H1 (cell line): ENCODE data around the gene FGF3. TPM values are rescaled to one million over a fixed set of nuclear protein-coding genes. Genes with fewer than 3 reads are reported as not detected.

Experiments used
- CTCF ChIA-PET: fragments of 300-600 bp; sonication (Branson Sonifier 250); formaldehyde crosslinking; loops from one replicate; lab custom pipeline; 2021; ENCODE audit not compliant: partially characterized antibody; lab: Charles Lee
- POLR2A ChIA-PET: fragments of 300-600 bp; sonication (Branson Sonifier 250); formaldehyde crosslinking; loops from one replicate; lab custom pipeline; 2021; ENCODE audit warnings: inconsistent platforms; ENCODE audit not compliant: partially characterized antibody; lab: Charles Lee
- DNase-seq, 2 experiments: peaks; one replicate each; pipeline versions ENCODE4 v3.0.0 to v3.0.0-alpha.2; 2010 to 2022; ENCODE audit warnings: low spot score in 2 of 2, low read depth in 1 of 2, mixed read lengths in 1 of 2
- FAIRE-seq: peaks from 2 replicates; lab custom pipeline; 2011; peaks lifted over from hg19 to GRCh38; lab: Jason Lieb, UNC
- H2AFZ ChIP-seq: 2 replicates; pipeline ENCODE4 v1.8.1; 2012; ENCODE audit warnings: low read length, inconsistent platforms
- H2AK5ac ChIP-seq: 2 replicates; pipeline ENCODE4 v1.6.1; 2013; ENCODE audit warnings: low read depth, low read length
- H2BK120ac ChIP-seq: replicated peaks from 2 replicates; pipeline ENCODE3; 2013; ENCODE audit warnings: low read depth, low read length, inconsistent platforms
- H2BK12ac ChIP-seq: 2 replicates; pipeline ENCODE4 v1.6.1; 2013; ENCODE audit warnings: low read depth, low read length
- H2BK15ac ChIP-seq: 2 replicates; pipeline ENCODE4 v1.6.1; 2013; ENCODE audit warnings: low read length
- H2BK20ac ChIP-seq: 2 replicates; pipeline ENCODE4 v1.6.1; 2013; ENCODE audit warnings: low read length
- H2BK5ac ChIP-seq: 2 replicates; pipeline ENCODE4 v1.6.1; 2013; ENCODE audit warnings: low read depth, low read length
- H3K14ac ChIP-seq: 2 replicates; pipeline ENCODE4 v1.6.1; 2013; ENCODE audit warnings: inconsistent platforms; ENCODE audit not compliant: insufficient read length
- H3K18ac ChIP-seq: 2 replicates; pipeline ENCODE4 v1.6.1; 2013; ENCODE audit warnings: low read length; ENCODE audit errors: extremely low read depth
- H3K23ac ChIP-seq: 2 replicates; pipeline ENCODE4 v1.6.1; 2013; ENCODE audit warnings: inconsistent platforms; ENCODE audit not compliant: insufficient read length
- H3K23me2 ChIP-seq: 2 replicates; pipeline ENCODE4 v1.6.1; 2013; ENCODE audit warnings: low read depth, low read length
- H3K27ac ChIP-seq: 2 replicates; pipeline ENCODE4 v1.6.1; 2011; ENCODE audit warnings: low read depth, low read length, inconsistent platforms
- H3K27me3 ChIP-seq, 4 experiments: replicated peaks in 1 of 4; 1 replicate in 1 of 4; 2 replicates in 3 of 4; pipeline versions ENCODE4 v1.6.1 to v1.8.1; 2011 to 2013; ENCODE audit warnings: low read length in 3 of 4, mild to moderate bottlenecking in 3 of 4, inconsistent platforms in 2 of 4, mixed read lengths in 2 of 4, moderate library complexity in 1 of 4; ENCODE audit not compliant: control insufficient read depth in 3 of 4, insufficient read depth in 3 of 4; ENCODE audit errors: extremely low read depth in 1 of 4
- H3K36me3 ChIP-seq, 4 experiments: 2 replicates each; pipeline versions ENCODE4 v1.6.1 to v1.8.1; 2011 to 2013; ENCODE audit warnings: mild to moderate bottlenecking in 4 of 4, low read length in 3 of 4, moderate library complexity in 2 of 4, control low read depth in 1 of 4, inconsistent platforms in 1 of 4; ENCODE audit not compliant: insufficient read depth in 4 of 4, control insufficient read depth in 2 of 4
- H3K4ac ChIP-seq: replicated peaks from 2 replicates; pipeline ENCODE3; 2013; ENCODE audit warnings: low read length, low read depth, mixed read lengths, inconsistent platforms; ENCODE audit not compliant: insufficient read length
- H3K4me1 ChIP-seq, 4 experiments: replicated peaks in 1 of 4; 1 replicate in 1 of 4; 2 replicates in 3 of 4; pipeline versions ENCODE4 v1.6.1 to v1.8.1; 2011 to 2013; ENCODE audit warnings: low read length in 3 of 4, inconsistent platforms in 2 of 4, mixed read lengths in 1 of 4; ENCODE audit not compliant: insufficient read depth in 4 of 4, control insufficient read depth in 3 of 4
- H3K4me2 ChIP-seq, 2 experiments: 2 replicates each; pipeline versions ENCODE4 v1.6.1 to v1.8.1; 2011 to 2013; ENCODE audit warnings: low read depth in 2 of 2, low read length in 2 of 2, control low read depth in 1 of 2, inconsistent platforms in 1 of 2, mild to moderate bottlenecking in 1 of 2; ENCODE audit not compliant: insufficient read depth in 1 of 2
- H3K4me3 ChIP-seq, 4 experiments: fragments of 200-600, 300-600 bp in 1 of 4; sonication (generic), shearing (Covaris generic), sonication (Bioruptor Twin) in 1 of 4; 2 replicates each; pipeline versions ENCODE4 v1.5.1 to v1.8.1; 2011 to 2016; ENCODE audit warnings: low read length in 4 of 4, low read depth in 3 of 4, control low read depth in 2 of 4, inconsistent platforms in 2 of 4, mild to moderate bottlenecking in 2 of 4, mixed read lengths in 1 of 4, moderate library complexity in 1 of 4; ENCODE audit not compliant: insufficient read depth in 2 of 4; ENCODE audit errors: extremely low read depth in 1 of 4
- H3K56ac ChIP-seq: replicated peaks from 2 replicates; pipeline ENCODE3; 2013; ENCODE audit warnings: low read depth, mild to moderate bottlenecking, mixed read lengths, low read length, inconsistent platforms; ENCODE audit not compliant: insufficient read length
- H3K79me1 ChIP-seq: 2 replicates; pipeline ENCODE4 v1.6.1; 2013; ENCODE audit warnings: low read depth, low read length, control low read depth
- H3K79me2 ChIP-seq, 2 experiments: 2 replicates each; pipeline versions ENCODE4 v1.6.1 to v1.8.1; 2012 to 2013; ENCODE audit warnings: low read length in 2 of 2, mild to moderate bottlenecking in 2 of 2, inconsistent platforms in 1 of 2; ENCODE audit not compliant: insufficient read depth in 2 of 2, control insufficient read depth in 1 of 2
- H3K9ac ChIP-seq, 4 experiments: replicated peaks in 1 of 4; 1 replicate in 1 of 4; 2 replicates in 3 of 4; pipeline versions ENCODE4 v1.6.1 to v1.8.1; 2011 to 2013; ENCODE audit warnings: low read depth in 3 of 4, low read length in 3 of 4, control low read depth in 2 of 4, mild to moderate bottlenecking in 2 of 4, moderate library complexity in 2 of 4, inconsistent platforms in 1 of 4; ENCODE audit errors: extremely low read depth in 1 of 4
- H3K9me3 ChIP-seq, 2 experiments: 2 replicates each; pipeline versions ENCODE4 v1.6.1 to v1.8.1; 2012 to 2013; ENCODE audit warnings: mild to moderate bottlenecking in 2 of 2, moderate library complexity in 2 of 2, control low read depth in 1 of 2, inconsistent platforms in 1 of 2, low read depth in 1 of 2, low read length in 1 of 2, mixed read lengths in 1 of 2; ENCODE audit not compliant: insufficient read depth in 2 of 2
- H4K20me1 ChIP-seq, 2 experiments: replicated peaks in 1 of 2; 2 replicates each; pipeline versions ENCODE3 to v1.8.1; 2011 to 2013; ENCODE audit warnings: inconsistent platforms in 2 of 2, low read length in 2 of 2, mild to moderate bottlenecking in 1 of 2; ENCODE audit not compliant: insufficient read depth in 2 of 2, control insufficient read depth in 1 of 2
- H4K5ac ChIP-seq: 2 replicates; pipeline ENCODE4 v1.6.1; 2013; ENCODE audit warnings: low read length, low read depth, mixed read lengths, inconsistent platforms; ENCODE audit not compliant: insufficient read length
- H4K8ac ChIP-seq: 2 replicates; pipeline ENCODE4 v1.8.0; 2013; ENCODE audit warnings: mild to moderate bottlenecking, moderate library complexity, low read length, inconsistent platforms; ENCODE audit not compliant: insufficient read depth; ENCODE audit errors: extremely low read depth
- H4K91ac ChIP-seq: replicated peaks from 2 replicates; pipeline ENCODE3; 2013; ENCODE audit warnings: low read length, mixed read lengths, inconsistent platforms; ENCODE audit not compliant: insufficient read length
- BACH1 ChIP-seq: IDR thresholded peaks from 2 replicates; pipeline ENCODE4 v1.6.1; 2012; ENCODE audit warnings: low read length, improper control_type of control experiment
- BCL11A ChIP-seq, 2 experiments: IDR thresholded peaks; one replicate each; pipeline ENCODE4 v1.6.1; 2011; ENCODE audit warnings: low read depth in 2 of 2, low read length in 2 of 2, mild to moderate bottlenecking in 2 of 2
- CBX5 ChIP-seq: fragments of 300-800, 300-1000 bp; sonication (generic); IDR thresholded peaks from 2 replicates; pipeline ENCODE4 v1.7.1; 2016; ENCODE audit warnings: antibody characterized with exemption, low read length, low read depth
- EGR1 ChIP-seq: IDR thresholded peaks from 2 replicates; pipeline ENCODE4 v1.6.1; 2011; ENCODE audit warnings: low read depth, low read length, borderline replicate concordance
- FOSL1 ChIP-seq: IDR thresholded peaks from 2 replicates; pipeline ENCODE4 v1.6.1; 2011; ENCODE audit warnings: mild to moderate bottlenecking, low read depth, low read length, moderate library complexity; ENCODE audit not compliant: insufficient read depth
- JUN ChIP-seq: IDR thresholded peaks from 2 replicates; pipeline ENCODE4 v1.6.1; 2011; ENCODE audit warnings: low read depth, mild to moderate bottlenecking, improper control_type of control experiment, low read length
- JUND ChIP-seq: IDR thresholded peaks from 2 replicates; pipeline ENCODE4 v1.6.1; 2011; ENCODE audit warnings: mild to moderate bottlenecking, improper control_type of control experiment, low read length
- RAD21 ChIP-seq, 2 experiments: IDR thresholded peaks in 1 of 2; conservative IDR thresholded peaks in 1 of 2; 2 replicates each; pipeline ENCODE4 v1.6.1; 2011; ENCODE audit warnings: low read depth in 2 of 2, low read length in 2 of 2, improper control_type of control experiment in 1 of 2, inconsistent platforms in 1 of 2, mild to moderate bottlenecking in 1 of 2, moderate library complexity in 1 of 2
- RNF2 ChIP-seq: fragments of 200-900, 300-1000 bp; sonication (generic); IDR thresholded peaks from 2 replicates; pipeline ENCODE4 v1.7.1; 2016; ENCODE audit warnings: borderline replicate concordance, low read depth, mild to moderate bottlenecking, antibody characterized with exemption, low read length; ENCODE audit not compliant: poor library complexity, severe bottlenecking; ENCODE audit errors: missing control alignments
- SP1 ChIP-seq: IDR thresholded peaks from 2 replicates; pipeline ENCODE4 v1.6.1; 2011; ENCODE audit warnings: low read depth, low read length
- TAF1 ChIP-seq: IDR thresholded peaks from 2 replicates; pipeline ENCODE4 v1.6.1; 2011; ENCODE audit warnings: mild to moderate bottlenecking, low read depth, low read length
- YY1 ChIP-seq: IDR thresholded peaks from 2 replicates; pipeline ENCODE4 v1.6.1; 2011; ENCODE audit warnings: low read depth, mild to moderate bottlenecking, low read length
- WGBS, 2 experiments: shearing (Covaris generic) in 1 of 2; methylation state at CpG; one replicate each; pipeline versions ENCODE4 v1.1.6 to v1.1.7; 2013 to 2015; ENCODE audit warnings: low lambda C conversion rate in 2 of 2, mixed read lengths in 2 of 2, inconsistent platforms in 1 of 2, low coverage in 1 of 2, missing lambda C conversion rate in 1 of 2; ENCODE audit not compliant: insufficient replicate concordance in 2 of 2, insufficient coverage in 1 of 2, insufficient read length in 1 of 2; ENCODE audit errors: extremely low coverage in 1 of 2, missing lambda C conversion rate in 1 of 2; 5-methylcytosine and 5-hydroxymethylcytosine counted together
- polyA plus RNA-seq, 7 experiments: library from polyadenylated mRNA; depleted of rRNA in 3 of 7; stranded (reverse) in 5 of 7; unstranded in 2 of 7; fragments of >200 nt in 5 of 7; fragments of 200-250 nt in 2 of 7; gene quantifications; 1 replicate in 5 of 7; 2 replicates in 1 of 7; 4 replicates in 1 of 7; pipeline versions ENCODE4 v1.2.1 to v1.2.3, GENCODE V29; 2011 to 2013; ENCODE audit warnings: missing spikeins in 2 of 7, mixed read lengths in 2 of 7
- total RNA-seq: library from RNA; stranded (reverse); fragmentation: NEBNext Ultra II Directional; extraction: Animal tissue kit (Norgen Biotek cat#: 25700); gene quantifications from 2 replicates; pipeline ENCODE4 v1.2.1, GENCODE V29; 2021
- TF ChIP-seq, protein P1 (sequence below): IDR thresholded peaks from 2 replicates; pipeline ENCODE4 v1.6.1; 2012; ENCODE audit warnings: low read length, inconsistent platforms

The FGF3 gene
- total and polyA plus RNA-seq, 2 of the 8 experiments (the other 6 are each of a cell fraction or from before 2014, with no cell fraction given), result not detected

DNA sequence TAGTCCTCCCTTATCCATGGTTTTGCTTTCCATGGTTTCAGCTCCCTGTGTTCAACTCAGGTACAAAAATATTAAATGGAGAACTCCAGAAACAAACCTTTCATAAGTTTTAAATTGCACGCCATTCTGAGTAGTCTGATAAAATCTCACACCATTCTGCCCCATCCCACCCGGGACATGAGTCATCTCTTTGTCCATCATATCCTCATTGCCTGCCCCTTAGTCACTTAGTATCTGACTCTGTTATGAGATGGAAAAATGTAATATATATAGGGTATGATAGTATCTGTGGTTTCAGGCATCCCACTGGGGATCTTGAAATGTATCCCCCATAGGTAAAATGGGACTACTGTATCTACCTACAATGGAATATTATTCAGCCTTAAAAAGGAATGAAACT lies 35.5 kb upstream of the FGF3 start:
- H2BK12ac ChIP-seq, result no peak overlapping the region
- H2BK20ac ChIP-seq, result no peak overlapping the region
- H3K4me2 ChIP-seq, result no peak overlapping the region
- WGBS, 2 experiments, result 47% methylated on average over 2 of the region's 2 CpGs; no CpG with 5 or more reads in 1 of the 2 experiments
- H3K56ac ChIP-seq, result no peak overlapping the region
- H3K14ac ChIP-seq, result no peak overlapping the region
- no peak overlapping the region for H4K5ac ChIP-seq
- no peak overlapping the region for H3K4ac ChIP-seq
- H3K36me3 ChIP-seq, result no peaks in the 10 kb centered on the region
- H3K79me2 ChIP-seq, result no peaks in the 10 kb centered on the region
- no peak for DNase-seq
- no peaks in the 10 kb centered on the region for H3K23me2 ChIP-seq
- H3K4me3 ChIP-seq, result no peak overlapping the region
- no peak overlapping the region for H3K18ac ChIP-seq
- H2BK15ac ChIP-seq, result no peak overlapping the region
- no peaks in the 10 kb centered on the region for H3K4me1 ChIP-seq
- no peak overlapping the region for H3K9ac ChIP-seq
- H3K27ac ChIP-seq, result no peak overlapping the region
- no peaks in the 10 kb centered on the region for H3K9me3 ChIP-seq
- no peak overlapping the region for H2AK5ac ChIP-seq
- H4K8ac ChIP-seq, result no peak overlapping the region
- H2BK5ac ChIP-seq, result no peak overlapping the region
- no peak overlapping the region for H2BK120ac ChIP-seq
- H3K23ac ChIP-seq, result no peak overlapping the region
- no peaks in the 10 kb centered on the region for H3K79me1 ChIP-seq
- no peak overlapping the region for H2AFZ ChIP-seq
- H3K27me3 ChIP-seq, result peaks cover 0 to 3% (median 0%) of the 10 kb centered on the region in 4 experiments; a peak in 3 of 7 replicates
- POLR2A ChIA-PET, result no interaction called here
- H4K20me1 ChIP-seq, result no peaks in the 10 kb centered on the region
- H4K91ac ChIP-seq, result no peak overlapping the region
- CTCF ChIA-PET, result interaction anchor here (0.6 to 1.9 kb wide), 3 partner anchors 10 to 51 kb away, joined by 3 to 6 read pairs (median 4); no protein-coding TSS in a partner anchor
- FAIRE-seq, result no peak
- TF ChIP-seq, protein P1, sequence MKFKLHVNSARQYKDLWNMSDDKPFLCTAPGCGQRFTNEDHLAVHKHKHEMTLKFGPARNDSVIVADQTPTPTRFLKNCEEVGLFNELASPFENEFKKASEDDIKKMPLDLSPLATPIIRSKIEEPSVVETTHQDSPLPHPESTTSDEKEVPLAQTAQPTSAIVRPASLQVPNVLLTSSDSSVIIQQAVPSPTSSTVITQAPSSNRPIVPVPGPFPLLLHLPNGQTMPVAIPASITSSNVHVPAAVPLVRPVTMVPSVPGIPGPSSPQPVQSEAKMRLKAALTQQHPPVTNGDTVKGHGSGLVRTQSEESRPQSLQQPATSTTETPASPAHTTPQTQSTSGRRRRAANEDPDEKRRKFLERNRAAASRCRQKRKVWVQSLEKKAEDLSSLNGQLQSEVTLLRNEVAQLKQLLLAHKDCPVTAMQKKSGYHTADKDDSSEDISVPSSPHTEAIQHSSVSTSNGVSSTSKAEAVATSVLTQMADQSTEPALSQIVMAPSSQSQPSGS, result no peak
- TF ChIP-seq SP1 (no peak), EGR1 (no peak), FOSL1 (no peak), JUN (no peak), TAF1 (no peak), YY1 (no peak), CBX5 (no peak), RNF2 (no peak), RAD21 (IDR thresholded peaks at IDR 0.05 in 1 of 2, conservative IDR thresholded peaks at IDR 0.05 in 1 of 2; ENCODE audit: low read depth in 2 of 2, low read length in 2 of 2) (no peak), BCL11A (IDR thresholded peaks at IDR 0.05; ENCODE audit: low read depth in 2 of 2, low read length in 2 of 2) (no peak), BACH1 (no peak), JUND (no peak)
